ENCODE measurements around the gene DCDC2B. TPM values are rescaled to one million over a fixed set of nuclear protein-coding genes. Genes with fewer than 3 reads are reported as not detected.

Gene DCDC2B
- total and polyA plus RNA-seq, 10 of the 15 experiments (the other 5 are each of a cell fraction or from before 2014, with no cell fraction given): 0.12 to 0.21 (median 0.15) TPM; not detected in 7

GRCh38 chr1:32204943-32205361, 3.9 kb upstream of the DCDC2B start (continued):
- TF ChIP-seq ASH2L (IDR thresholded peaks at IDR 0.05; ENCODE audit: borderline replicate concordance, low read depth) (no peak), KLF5 (IDR thresholded peaks at IDR 0.05; ENCODE audit: partially characterized antibody) (no peak)
- TF ChIP-seq, protein P1, sequence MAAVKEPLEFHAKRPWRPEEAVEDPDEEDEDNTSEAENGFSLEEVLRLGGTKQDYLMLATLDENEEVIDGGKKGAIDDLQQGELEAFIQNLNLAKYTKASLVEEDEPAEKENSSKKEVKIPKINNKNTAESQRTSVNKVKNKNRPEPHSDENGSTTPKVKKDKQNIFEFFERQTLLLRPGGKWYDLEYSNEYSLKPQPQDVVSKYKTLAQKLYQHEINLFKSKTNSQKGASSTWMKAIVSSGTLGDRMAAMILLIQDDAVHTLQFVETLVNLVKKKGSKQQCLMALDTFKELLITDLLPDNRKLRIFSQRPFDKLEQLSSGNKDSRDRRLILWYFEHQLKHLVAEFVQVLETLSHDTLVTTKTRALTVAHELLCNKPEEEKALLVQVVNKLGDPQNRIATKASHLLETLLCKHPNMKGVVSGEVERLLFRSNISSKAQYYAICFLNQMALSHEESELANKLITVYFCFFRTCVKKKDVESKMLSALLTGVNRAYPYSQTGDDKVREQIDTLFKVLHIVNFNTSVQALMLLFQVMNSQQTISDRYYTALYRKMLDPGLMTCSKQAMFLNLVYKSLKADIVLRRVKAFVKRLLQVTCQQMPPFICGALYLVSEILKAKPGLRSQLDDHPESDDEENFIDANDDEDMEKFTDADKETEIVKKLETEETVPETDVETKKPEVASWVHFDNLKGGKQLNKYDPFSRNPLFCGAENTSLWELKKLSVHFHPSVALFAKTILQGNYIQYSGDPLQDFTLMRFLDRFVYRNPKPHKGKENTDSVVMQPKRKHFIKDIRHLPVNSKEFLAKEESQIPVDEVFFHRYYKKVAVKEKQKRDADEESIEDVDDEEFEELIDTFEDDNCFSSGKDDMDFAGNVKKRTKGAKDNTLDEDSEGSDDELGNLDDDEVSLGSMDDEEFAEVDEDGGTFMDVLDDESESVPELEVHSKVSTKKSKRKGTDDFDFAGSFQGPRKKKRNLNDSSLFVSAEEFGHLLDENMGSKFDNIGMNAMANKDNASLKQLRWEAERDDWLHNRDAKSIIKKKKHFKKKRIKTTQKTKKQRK (IDR thresholded peaks at IDR 0.05; ENCODE audit: low read depth, low read length): no peak

DNA sequence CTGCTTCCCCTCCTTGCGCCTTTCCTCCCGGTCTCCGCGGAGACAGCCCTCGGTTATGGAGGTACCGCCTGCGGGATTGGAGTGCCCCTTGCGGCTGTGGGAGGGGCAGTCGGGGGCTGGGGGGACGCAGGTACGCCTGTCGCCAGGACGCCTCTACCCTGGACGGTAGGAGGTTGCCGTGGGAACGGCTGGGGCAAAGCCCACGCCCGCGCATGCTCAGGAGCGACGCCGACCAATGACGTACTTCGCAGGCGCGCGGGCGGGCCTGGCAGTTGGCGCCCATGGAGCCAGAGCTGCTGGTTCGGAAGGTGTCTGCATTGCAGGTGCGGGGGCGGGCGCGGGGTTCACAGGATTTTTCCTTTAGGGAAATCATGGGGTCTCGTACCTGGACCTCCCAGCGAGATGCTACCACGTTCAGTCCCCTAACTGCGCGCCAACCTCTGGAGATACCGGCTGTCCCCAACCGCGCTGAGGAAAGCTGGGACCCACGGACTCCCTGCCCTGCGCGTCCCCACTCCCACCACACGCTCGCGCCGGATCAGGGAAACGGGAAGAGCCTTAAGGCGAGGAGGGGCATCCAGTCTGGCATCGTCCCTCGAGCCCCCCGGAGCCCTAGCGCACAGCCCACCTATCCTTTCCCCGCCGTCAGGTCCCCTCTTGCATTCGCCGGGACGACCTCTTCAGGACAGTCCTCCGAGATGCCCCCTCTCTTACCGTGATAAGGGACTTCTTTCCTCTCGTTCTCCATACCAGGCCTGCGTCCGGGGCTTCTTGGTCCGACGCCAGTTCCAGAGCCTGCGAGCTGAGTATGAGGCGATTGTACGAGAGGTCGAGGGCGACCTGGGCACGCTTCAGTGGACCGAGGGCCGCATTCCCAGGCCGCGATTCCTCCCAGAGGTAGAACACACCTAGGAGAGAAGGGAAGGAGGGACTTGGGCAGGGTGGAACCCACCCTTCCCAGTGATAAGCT, 3.2 kb upstream of the DCDC2B start, which contains the start of gene IQCC:
Gene IQCC (plus strand): TSS at position 271 of the 970 bp plus-strand sequence. CDS start 11 bp downstream, at position 282.
- H4K20me1 ChIP-seq (ENCODE audit: control insufficient read depth, insufficient read depth): no peaks in the 10 kb centered on the region
- H2AFZ ChIP-seq (ENCODE audit: control insufficient read depth, low read depth, low read length): peak within 1 kb of the TSS; percentile 89
- peak within 1 kb of the TSS; percentile 69 for H3K27ac ChIP-seq (ENCODE audit: control insufficient read depth, insufficient read depth)
- TSS peak; percentile 67 for BruUV-seq (replicated peaks)
- H3K4me3 ChIP-seq: peak within 1 kb of the TSS; percentile 80
- peaks cover 21% of the 10 kb centered on the region for H3K79me2 ChIP-seq (ENCODE audit: control insufficient read depth, insufficient read depth, low read length)
- in situ Hi-C loops (cut with MboI): no loop called here
- intact Hi-C loops (cut with micrococcal nuclease; ENCODE audit: unreplicated experiment): no loop called here
- H3K9ac ChIP-seq (ENCODE audit: control insufficient read depth, insufficient read depth, low read length): peak within 1 kb of the TSS; percentile 75
- no peaks in the 10 kb centered on the region for H3K27me3 ChIP-seq (replicated peaks in 1 of 2; ENCODE audit: control insufficient read depth in 2 of 2, insufficient read depth in 2 of 2, low read length in 1 of 2)
- H3K36me3 ChIP-seq (ENCODE audit: control insufficient read depth in 2 of 2, insufficient read depth in 2 of 2, low read length in 1 of 2): peaks cover 0 to 1% of the 10 kb centered on the region in 2 experiments; a peak in 1 of 4 replicates
- DNase-seq (ENCODE audit: low read depth, low spot score) (peak; percentile 46), FAIRE-seq (peak; percentile 35), ATAC-seq (peak; percentile 68)
- 4% methylated on average over 64 of the region's 77 CpGs for WGBS (ENCODE audit: insufficient coverage, insufficient replicate concordance, low lambda C conversion rate, missing lambda C conversion rate)
- ChIA-PET SMC1A (ENCODE audit: uncharacterized antibody, unreplicated experiment) (interaction anchor here (0.6 to 1.4 kb wide), 7 partner anchors 10 to 75 kb away, joined by 3 to 5 read pairs (median 3); no protein-coding TSS in a partner anchor), POLR2A (interaction anchor here (0.8 to 1.3 kb wide), 3 partner anchors 44 to 133 kb away, joined by 3 to 6 read pairs (median 4); partner anchors contain the start of genes HDAC1 and TMEM39B), CTCF (interaction anchor here (0.8 to 3.0 kb wide), 3 partner anchors 10 to 748 kb away, joined by 3 to 23 read pairs (median 5); no protein-coding TSS in a partner anchor), RAD21 (ENCODE audit: unreplicated experiment) (interaction anchor here (0.5 to 2.7 kb wide), 5 partner anchors 8 to 132 kb away, joined by 3 to 8 read pairs (median 3); partner anchors contain the start of gene TMEM39B)
- H3K4me2 ChIP-seq (ENCODE audit: control insufficient read depth, insufficient read depth): peak within 1 kb of the TSS; percentile 88
- H3K4me1 ChIP-seq (ENCODE audit: control insufficient read depth, insufficient read depth, low read length): peaks cover 26% of the 10 kb centered on the region
- no peaks in the 10 kb centered on the region for H3K9me3 ChIP-seq (replicated peaks; ENCODE audit: control insufficient read depth, insufficient read depth, low read length)
- TF ChIP-seq ESRRA (IDR thresholded peaks at IDR 0.05; ENCODE audit: low read length) (no peak), E4F1 (IDR thresholded peaks at IDR 0.05; ENCODE audit: borderline replicate concordance, partially characterized antibody) (no peak), ATF7 (IDR thresholded peaks at IDR 0.05; ENCODE audit: low read depth) (peak; percentile 69), BCL3 (IDR thresholded peaks at IDR 0.05; ENCODE audit: borderline replicate concordance, insufficient read depth, low read depth, low read length, poor library complexity, severe bottlenecking) (peak; percentile 64), RFX5 (IDR thresholded peaks at IDR 0.05; ENCODE audit: low read depth, low read length) (no peak), ZBED1 (IDR thresholded peaks at IDR 0.05; ENCODE audit: borderline replicate concordance) (no peak), GATAD2B (conservative IDR thresholded peaks at IDR 0.05; ENCODE audit: low read depth) (peak; percentile 62)
- TF ChIP-seq, protein P2, sequence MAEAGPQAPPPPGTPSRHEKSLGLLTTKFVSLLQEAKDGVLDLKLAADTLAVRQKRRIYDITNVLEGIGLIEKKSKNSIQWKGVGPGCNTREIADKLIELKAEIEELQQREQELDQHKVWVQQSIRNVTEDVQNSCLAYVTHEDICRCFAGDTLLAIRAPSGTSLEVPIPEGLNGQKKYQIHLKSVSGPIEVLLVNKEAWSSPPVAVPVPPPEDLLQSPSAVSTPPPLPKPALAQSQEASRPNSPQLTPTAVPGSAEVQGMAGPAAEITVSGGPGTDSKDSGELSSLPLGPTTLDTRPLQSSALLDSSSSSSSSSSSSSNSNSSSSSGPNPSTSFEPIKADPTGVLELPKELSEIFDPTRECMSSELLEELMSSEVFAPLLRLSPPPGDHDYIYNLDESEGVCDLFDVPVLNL (IDR thresholded peaks at IDR 0.05; ENCODE audit: low read depth, low read length): no peak

Measured in GM12878 (cell line).